Breast epithelium (tissue), 3 donors: ENCODE data around the gene ZNF593.

Experiments used
- POLR2A ChIP-seq: fragments of 450-650 bp; IDR thresholded peaks from one replicate; pipeline ENCODE4 v1.6.1; 2016; ENCODE audit warnings: antibody characterized with exemption, mild to moderate bottlenecking, moderate library complexity
- POLR2AphosphoS5 ChIP-seq, 3 donors: sonication (generic); formaldehyde crosslinking; IDR thresholded peaks; one replicate each; pipeline ENCODE4 v1.6.1; 2017; ENCODE audit warnings: antibody characterized with exemption in 3 of 3
- TF ChIP-seq, protein P1 (sequence below), 3 donors: fragments of 450-650 bp; IDR thresholded peaks; one replicate each; pipeline ENCODE4 v1.5.1; 2016 to 2017; ENCODE audit warnings: antibody characterized with exemption in 3 of 3, mild to moderate bottlenecking in 3 of 3, moderate library complexity in 3 of 3

DNA sequence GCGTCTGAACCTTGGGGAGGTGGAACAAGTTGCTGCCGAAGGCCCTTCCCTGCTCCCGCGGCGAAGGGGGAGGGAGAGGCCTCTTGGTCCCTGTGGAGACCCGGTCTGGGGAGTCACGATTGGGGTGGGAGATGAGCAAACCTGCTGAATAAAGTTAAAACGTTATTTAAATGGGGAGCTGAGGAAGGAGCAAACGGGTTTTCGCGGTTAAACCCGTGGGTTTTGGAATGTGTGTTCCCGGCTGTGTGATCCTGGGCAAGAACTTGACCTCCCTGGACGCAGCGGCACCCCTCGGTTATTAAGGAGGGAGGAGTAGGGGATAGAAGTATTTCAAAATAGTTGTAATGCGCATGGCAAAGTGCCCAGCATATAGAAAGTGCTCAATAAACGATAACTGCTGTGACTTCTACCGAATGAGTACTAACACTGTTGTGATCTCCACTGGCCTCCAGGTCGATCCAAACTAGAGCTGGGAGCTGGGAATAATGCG, 7.4 kb upstream of the ZNF593 start:
- TF ChIP-seq, protein P1, sequence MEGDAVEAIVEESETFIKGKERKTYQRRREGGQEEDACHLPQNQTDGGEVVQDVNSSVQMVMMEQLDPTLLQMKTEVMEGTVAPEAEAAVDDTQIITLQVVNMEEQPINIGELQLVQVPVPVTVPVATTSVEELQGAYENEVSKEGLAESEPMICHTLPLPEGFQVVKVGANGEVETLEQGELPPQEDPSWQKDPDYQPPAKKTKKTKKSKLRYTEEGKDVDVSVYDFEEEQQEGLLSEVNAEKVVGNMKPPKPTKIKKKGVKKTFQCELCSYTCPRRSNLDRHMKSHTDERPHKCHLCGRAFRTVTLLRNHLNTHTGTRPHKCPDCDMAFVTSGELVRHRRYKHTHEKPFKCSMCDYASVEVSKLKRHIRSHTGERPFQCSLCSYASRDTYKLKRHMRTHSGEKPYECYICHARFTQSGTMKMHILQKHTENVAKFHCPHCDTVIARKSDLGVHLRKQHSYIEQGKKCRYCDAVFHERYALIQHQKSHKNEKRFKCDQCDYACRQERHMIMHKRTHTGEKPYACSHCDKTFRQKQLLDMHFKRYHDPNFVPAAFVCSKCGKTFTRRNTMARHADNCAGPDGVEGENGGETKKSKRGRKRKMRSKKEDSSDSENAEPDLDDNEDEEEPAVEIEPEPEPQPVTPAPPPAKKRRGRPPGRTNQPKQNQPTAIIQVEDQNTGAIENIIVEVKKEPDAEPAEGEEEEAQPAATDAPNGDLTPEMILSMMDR (IDR thresholded peaks at IDR 0.05) = no peak
- TF ChIP-seq POLR2A (no peak), POLR2AphosphoS5 (IDR thresholded peaks at IDR 0.05) (no peak)
